ENCODE measurements around the gene PRM1. TPM values are rescaled to one million over a fixed set of nuclear protein-coding genes. Genes with fewer than 3 reads are reported as not detected.

PRM1 gene
- polyA plus RNA-seq, 2 of the 4 experiments (the other 2 are of a cell fraction) = not detected

- 72% methylated on average over 12 of the region's 12 CpGs for WGBS (ENCODE audit: missing lambda C conversion rate)
- POLR2A ChIA-PET = no interaction called here
- DNase-seq (ENCODE audit: low read depth in 1 of 2, low spot score in 1 of 2) = no peak
- 0 out of 3 replicates have a peak, but pooled peaks cover 2% of the 10 kb centered on the region for H3K4me1 ChIP-seq
- no peak overlapping the region for H3K4me3 ChIP-seq
- no peak overlapping the region for H3K4me2 ChIP-seq
- no peak for FAIRE-seq
- TF ChIP-seq FOXS1 (CRISPR knock-in tag; IDR thresholded peaks at IDR 0.05) = no peak
- no peak for TF ChIP-seq EHF (CRISPR knock-in tag; IDR thresholded peaks at IDR 0.05)
- TF ChIP-seq JUN (IDR thresholded peaks at IDR 0.05) = no peak
- CTCF ChIA-PET = interaction anchor here (0.8 to 12.3 kb wide), 6 partner anchors 41 to 293 kb away, joined by 3 to 364 read pairs (median 4); no protein-coding TSS in a partner anchor
- H3K9me3 ChIP-seq = no peaks in the 10 kb centered on the region
- ATAC-seq = no peak
- H3K27ac ChIP-seq = no peak overlapping the region
Measured at GRCh38 chr16:11259655-11260595, 21.2 kb downstream of the PRM1 start.

GRCh38 chr16:11258553-11259492 lies 22.3 kb downstream of the PRM1 start:
- H3K4me2 ChIP-seq = 0 out of 3 replicates have a peak overlapping the region, but pooled peaks have one; percentile 14
- FAIRE-seq = no peak

GRCh38 chr16:11257131-11257938 lies 23.8 kb downstream of the PRM1 start:
- ChIA-PET POLR2A (interaction anchor here (1.0 to 2.7 kb wide), 4 partner anchors 95 to 286 kb away, joined by 4 to 30 read pairs (median 8); no protein-coding TSS in a partner anchor), CTCF (interaction anchor here (0.6 to 12.3 kb wide), 46 partner anchors 11 to 325 kb away, joined by 3 to 364 read pairs (median 6); partner anchors contain the start of genes CLEC16A, PRM2, PRM3 and RMI2)
- H3K27ac ChIP-seq = peak overlapping the region; percentile 94 to 95
- H3K4me1 ChIP-seq = 0 out of 3 replicates have a peak, but pooled peaks cover 5% of the 10 kb centered on the region
- ATAC-seq (peak; percentile 63 to 86), DNase-seq (ENCODE audit: low read depth in 1 of 2, low spot score in 1 of 2) (peak; percentile 81 to 91), FAIRE-seq (no peak)
- no peaks in the 10 kb centered on the region for H3K9me3 ChIP-seq
- WGBS (ENCODE audit: missing lambda C conversion rate) = 28% methylated on average over 15 of the region's 21 CpGs
- H3K4me3 ChIP-seq = peak overlapping the region; percentile 81
- TF ChIP-seq CTCF (IDR thresholded peaks at IDR 0.05) = peak; percentile 67
- peak; percentile 69; the same call in 1 of the 2 replicates for TF ChIP-seq E2F6 (IDR thresholded peaks at IDR 0.05; ENCODE audit: borderline replicate concordance, low read depth)
- no peak for TF ChIP-seq FOSL2 (IDR thresholded peaks at IDR 0.05)
- no peak for TF ChIP-seq FOSL2 (CRISPR knock-in tag; IDR thresholded peaks at IDR 0.05)
- no peak for TF ChIP-seq EP300 (IDR thresholded peaks at IDR 0.05)
- no peak for TF ChIP-seq ZSCAN20 (CRISPR knock-in tag; IDR thresholded peaks at IDR 0.05)
- TF ChIP-seq ZFP36 (IDR thresholded peaks at IDR 0.05; ENCODE audit: borderline replicate concordance, partially characterized antibody) = no peak
- TF ChIP-seq SMC3 (IDR thresholded peaks at IDR 0.05) = peak; percentile 69
- no peak for TF ChIP-seq BHLHE40 (IDR thresholded peaks at IDR 0.05; ENCODE audit: low read depth, low read length)
- peak; percentile 70 to 82 for TF ChIP-seq RAD21 (conservative IDR thresholded peaks at IDR 0.05 in 1 of 2, IDR thresholded peaks at IDR 0.05 in 1 of 2)
- TF ChIP-seq TP53 (CRISPR knock-in tag; IDR thresholded peaks at IDR 0.05) = no peak
- TF ChIP-seq ELK1 (IDR thresholded peaks at IDR 0.05; ENCODE audit: low read depth, low read length) = no peak
- TF ChIP-seq NR3C1 (IDR thresholded peaks at IDR 0.05) = no peak
- TF ChIP-seq HDAC2 (IDR thresholded peaks at IDR 0.05) = no peak
- TF ChIP-seq MAX (IDR thresholded peaks at IDR 0.05) = peak; percentile 64
- H3K4me2 ChIP-seq = peak overlapping the region; percentile 100

More at GRCh38 chr16:11258553-11259492, 22.3 kb downstream of the PRM1 start:
- DNase-seq (ENCODE audit: low read depth in 1 of 2, low spot score in 1 of 2) (no peak), ATAC-seq (no peak)
- CTCF ChIA-PET = interaction anchor here (0.6 to 12.3 kb wide), 13 partner anchors 11 to 309 kb away, joined by 3 to 364 read pairs (median 10); partner anchors contain the start of genes PRM2, PRM3 and TNP2
- TF ChIP-seq MYC (IDR thresholded peaks at IDR 0.05; ENCODE audit: borderline replicate concordance, low read length) = no peak
- no peak for TF ChIP-seq RARB (CRISPR knock-in tag; IDR thresholded peaks at IDR 0.05)
- no peak for TF ChIP-seq SREBF2 (IDR thresholded peaks at IDR 0.05)
- TF ChIP-seq POLR2AphosphoS2 (conservative IDR thresholded peaks at IDR 0.05; ENCODE audit: low read length) = no peak
- TF ChIP-seq CHD2 (IDR thresholded peaks at IDR 0.05; ENCODE audit: low read length, partially characterized antibody) = no peak
- no peak for TF ChIP-seq HDAC2 (IDR thresholded peaks at IDR 0.05)
- no peak for TF ChIP-seq CBX8 (IDR thresholded peaks at IDR 0.05)
- POLR2A ChIA-PET = no interaction called here
- Histone ChIP-seq H3K9me3 (no peaks in the 10 kb centered on the region), H3K4me1 (0 out of 3 replicates have a peak, but pooled peaks cover 5% of the 10 kb centered on the region), H3K4me3 (no peak overlapping the region), H3K27ac (no peak overlapping the region)
- WGBS (ENCODE audit: missing lambda C conversion rate) = 52% methylated on average over 15 of the region's 15 CpGs
